ENCODE measurements around the gene C1orf35. TPM values are rescaled to one million over a fixed set of nuclear protein-coding genes. Genes with fewer than 3 reads are reported as not detected.
"Not testable (repeated sequence)": the region's sequence is repeated elsewhere in the genome, so short reads cannot be mapped to it uniquely, and the experiment has no call there.

Gene C1orf35
- total RNA-seq, 2 experiments from 2014 or later: 24.1 to 27.0 TPM

DNA sequence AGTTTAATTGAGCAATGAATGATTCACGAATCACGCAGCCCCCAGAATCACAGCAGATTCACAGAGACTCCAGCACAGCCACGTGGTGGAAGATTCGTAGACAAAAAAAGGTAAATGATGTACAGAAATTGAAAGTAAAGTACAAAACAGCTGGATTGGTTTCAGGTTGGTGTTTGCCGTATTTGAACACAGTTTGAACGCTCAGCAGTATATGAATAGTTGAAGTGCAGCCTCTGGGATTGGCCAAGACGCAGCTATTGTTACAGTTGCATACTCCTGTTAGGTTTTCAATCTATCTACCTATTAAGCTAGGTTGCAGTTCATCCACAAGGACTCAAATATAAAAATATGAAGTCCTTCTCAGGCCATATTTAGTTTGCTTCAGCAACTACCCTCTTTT lies 9.0 kb upstream of the C1orf35 start:
- Mint-ChIP-seq H3K4me1 (peaks cover 24% of the 10 kb centered on the region), H3K27ac (no peak overlapping the region), H3K27me3 (no peaks in the 10 kb centered on the region), H3K9me3 (ENCODE audit: low read depth) (no peaks in the 10 kb centered on the region), H3K36me3 (peaks cover 1% of the 10 kb centered on the region), H3K4me3 (no peak overlapping the region)
- no peak for DNase-seq
- no peak for ATAC-seq
- CTCF ChIA-PET: interaction anchor here (0.5 to 1.2 kb wide), 3 partner anchors 17 to 380 kb away, joined by 3 to 5 read pairs (median 3); no protein-coding TSS in a partner anchor

DNA sequence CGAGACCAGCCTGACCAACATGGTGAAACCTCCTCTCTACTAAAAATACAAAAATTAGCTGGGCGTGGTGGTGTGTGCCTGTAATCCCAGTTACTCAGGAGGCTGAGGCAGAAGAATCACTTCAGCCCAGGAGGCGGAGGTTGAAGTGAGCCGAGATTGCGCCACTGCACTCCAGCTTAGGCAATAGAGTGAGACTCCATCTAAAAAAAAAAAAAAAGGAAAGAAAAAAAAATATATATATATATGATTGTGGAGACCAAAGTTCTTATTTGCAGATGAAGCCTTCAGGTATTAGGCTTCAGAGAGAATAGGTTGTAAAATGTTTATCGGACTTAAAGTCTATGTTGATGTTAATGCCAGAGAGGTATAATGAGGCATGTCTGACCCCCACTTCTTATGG lies 8.2 kb upstream of the C1orf35 start:
- DNase-seq; H3K36me3 Mint-ChIP-seq; ATAC-seq; H3K27ac Mint-ChIP-seq; H3K4me3 Mint-ChIP-seq; H3K27me3 Mint-ChIP-seq; H3K9me3 Mint-ChIP-seq (ENCODE audit: low read depth): not testable (repeated sequence)
- H3K4me1 Mint-ChIP-seq: peaks cover 24% of the 10 kb centered on the region
- CTCF ChIA-PET: interaction anchor here (1.5 to 2.7 kb wide), 2 partner anchors 19 to 46 kb away, joined by 3 to 14 read pairs; no protein-coding TSS in a partner anchor

DNA sequence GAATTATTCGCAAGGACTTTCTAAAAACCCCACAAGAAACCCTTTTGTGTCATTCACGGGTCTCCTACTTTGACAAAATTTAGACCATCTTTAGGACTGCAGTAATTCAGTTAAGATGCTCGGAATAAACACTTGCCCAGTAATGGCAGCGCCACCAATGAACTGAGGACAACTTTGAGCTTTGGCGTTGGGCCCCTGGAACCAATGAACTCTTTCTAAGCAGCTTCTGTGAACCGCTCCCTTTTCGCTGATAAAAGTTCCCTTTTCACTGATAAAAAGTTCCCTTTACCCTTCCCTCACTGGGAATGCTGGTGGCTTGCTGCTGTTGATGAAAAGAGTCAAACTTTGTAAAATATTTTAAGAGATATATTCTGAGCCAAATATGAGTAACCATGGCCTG lies 7.4 kb upstream of the C1orf35 start:
- DNase-seq: no peak
- H3K4me3 Mint-ChIP-seq: no peak overlapping the region
- H3K4me1 Mint-ChIP-seq: peaks cover 24% of the 10 kb centered on the region
- CTCF ChIA-PET: interaction anchor here (1.5 to 2.7 kb wide), 4 partner anchors 8 to 47 kb away, joined by 3 to 14 read pairs (median 6); partner anchors contain the start of gene ARF1
- no peaks in the 10 kb centered on the region for H3K27me3 Mint-ChIP-seq
- no peak overlapping the region for H3K27ac Mint-ChIP-seq
- no peak for ATAC-seq
- H3K36me3 Mint-ChIP-seq: peaks cover 4% of the 10 kb centered on the region
- H3K9me3 Mint-ChIP-seq (ENCODE audit: low read depth): no peaks in the 10 kb centered on the region

DNA sequence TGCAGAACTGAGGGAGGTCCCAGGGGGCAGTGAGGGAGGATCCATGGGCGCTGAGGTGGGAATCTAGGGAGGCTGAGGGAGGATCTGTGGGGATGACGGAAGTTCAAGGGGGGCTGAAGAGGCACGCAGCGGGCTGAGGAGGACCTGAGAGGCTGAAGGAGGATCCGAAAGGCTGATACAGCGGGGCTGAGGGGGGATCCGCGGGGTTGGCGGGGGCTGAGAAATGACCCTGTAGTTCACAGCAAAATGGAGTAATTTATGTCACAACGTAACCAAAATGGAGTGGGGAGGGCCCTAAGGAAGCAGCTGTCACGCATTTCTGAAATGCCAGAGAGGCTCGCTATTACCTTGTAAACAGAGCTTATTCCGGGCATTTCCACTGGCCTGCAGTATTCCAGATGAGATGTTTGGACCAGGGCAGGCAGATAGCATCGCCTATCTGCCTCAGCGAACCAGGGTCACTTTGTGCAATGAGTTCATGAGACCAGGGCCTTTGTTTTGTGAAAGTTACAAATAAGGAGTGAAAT lies 6.9 kb upstream of the C1orf35 start:
- ATAC-seq (no peak), DNase-seq (no peak)
- peaks cover 24% of the 10 kb centered on the region for H3K4me1 Mint-ChIP-seq
- H3K36me3 Mint-ChIP-seq: peaks cover 4% of the 10 kb centered on the region
- peak overlapping the region; percentile 85 for H3K4me3 Mint-ChIP-seq
- H3K27ac Mint-ChIP-seq: peak overlapping the region; percentile 88
- no peaks in the 10 kb centered on the region for H3K9me3 Mint-ChIP-seq (ENCODE audit: low read depth)
- H3K27me3 Mint-ChIP-seq: no peaks in the 10 kb centered on the region
- CTCF ChIA-PET: interaction anchor here (1.5 to 2.7 kb wide), 4 partner anchors 9 to 48 kb away, joined by 3 to 14 read pairs (median 6); partner anchors contain the start of gene ARF1

DNA sequence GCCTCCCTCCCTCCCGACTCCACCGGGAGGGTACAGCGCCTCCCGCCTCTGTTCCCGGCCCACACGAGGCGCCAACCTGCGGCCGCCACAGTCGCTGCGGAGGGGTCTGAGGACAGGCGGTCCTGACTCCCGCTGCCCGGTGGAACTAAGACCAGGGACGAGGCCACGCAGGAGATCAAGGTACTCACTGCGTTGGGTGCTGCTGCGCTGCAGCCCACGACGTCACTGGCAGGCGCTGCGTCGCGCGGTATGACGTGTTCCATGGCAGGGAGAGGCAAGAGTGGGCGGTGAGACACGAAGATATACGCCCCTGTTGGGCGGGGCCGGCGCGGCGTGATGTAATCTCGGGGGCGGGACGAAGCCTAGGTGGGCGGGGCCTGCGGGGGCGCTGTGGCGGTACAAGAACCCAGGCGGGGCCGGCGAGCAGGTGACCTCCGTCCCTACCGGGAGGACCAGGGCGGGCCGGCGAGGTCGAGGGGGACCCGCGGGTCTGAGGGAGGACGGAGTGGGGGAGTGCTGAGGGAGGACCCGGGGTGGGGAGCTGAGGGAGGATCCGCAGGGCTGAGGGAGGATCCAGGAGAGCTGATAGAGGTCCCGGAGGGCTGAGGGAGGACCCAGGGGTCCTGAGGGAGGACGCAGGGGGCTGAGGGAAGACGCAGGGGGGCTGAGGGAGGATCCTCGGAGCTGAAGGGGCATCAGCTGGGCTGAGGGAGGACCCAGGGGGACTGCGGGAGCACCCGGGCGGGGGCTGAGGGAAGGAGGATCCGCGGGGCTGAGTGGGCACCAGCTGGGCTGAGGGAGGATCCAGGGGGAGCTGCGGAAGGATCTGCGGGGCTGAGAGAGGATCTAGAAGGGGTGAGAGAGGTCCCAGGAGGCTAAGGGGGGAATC lies 6.2 kb upstream of the C1orf35 start, which contains the start of gene MRPL55:
MRPL55 (minus strand) TSS at position 227 of the 889 bp plus-strand sequence. CDS start 1,039 bp downstream, outside the sequence.
- peaks cover 28% of the 10 kb centered on the region for H3K4me1 Mint-ChIP-seq
- no peaks in the 10 kb centered on the region for H3K27me3 Mint-ChIP-seq
- peak; percentile 98 for DNase-seq
- H3K36me3 Mint-ChIP-seq: peaks cover 4% of the 10 kb centered on the region
- peak within 1 kb of the TSS; percentile 88 for H3K27ac Mint-ChIP-seq
- peak within 1 kb of the TSS; percentile 85 for H3K4me3 Mint-ChIP-seq
- no peaks in the 10 kb centered on the region for H3K9me3 Mint-ChIP-seq (ENCODE audit: low read depth)
- CTCF ChIA-PET: interaction anchor here (2.1 to 2.7 kb wide), 3 partner anchors 10 to 27 kb away, joined by 6 to 14 read pairs (median 6); partner anchors contain the start of gene ARF1
- ATAC-seq: peak; percentile 96

DNA sequence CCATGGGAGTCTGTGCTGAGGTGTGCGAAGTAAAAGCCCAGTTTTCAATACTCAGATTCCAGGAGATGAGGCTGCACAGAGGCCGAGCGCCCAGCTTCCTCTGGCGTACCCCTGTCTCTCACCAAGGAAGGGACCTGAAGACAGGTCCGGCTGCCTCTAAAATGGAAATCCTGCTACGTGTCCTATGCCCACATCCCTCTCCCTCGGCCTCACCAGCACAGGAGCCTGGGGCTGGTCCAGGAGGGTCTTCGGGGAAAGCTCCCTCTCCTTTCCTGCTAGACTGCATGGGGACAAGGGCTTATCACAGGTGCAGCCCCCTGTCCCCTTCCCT lies 5.6 kb upstream of the C1orf35 start:
- CTCF ChIA-PET: interaction anchor here (2.1 to 2.3 kb wide), 2 partner anchors 27 to 58 kb away, joined by 5 to 6 read pairs; partner anchors contain the start of genes ARF1 and IBA57
- Mint-ChIP-seq H3K4me3 (peak overlapping the region; percentile 85), H3K27ac (peak overlapping the region; percentile 88), H3K36me3 (peaks cover 4% of the 10 kb centered on the region), H3K27me3 (no peaks in the 10 kb centered on the region), H3K9me3 (ENCODE audit: low read depth) (no peaks in the 10 kb centered on the region), H3K4me1 (peaks cover 34% of the 10 kb centered on the region)
- DNase-seq (no peak), ATAC-seq (no peak)

DNA sequence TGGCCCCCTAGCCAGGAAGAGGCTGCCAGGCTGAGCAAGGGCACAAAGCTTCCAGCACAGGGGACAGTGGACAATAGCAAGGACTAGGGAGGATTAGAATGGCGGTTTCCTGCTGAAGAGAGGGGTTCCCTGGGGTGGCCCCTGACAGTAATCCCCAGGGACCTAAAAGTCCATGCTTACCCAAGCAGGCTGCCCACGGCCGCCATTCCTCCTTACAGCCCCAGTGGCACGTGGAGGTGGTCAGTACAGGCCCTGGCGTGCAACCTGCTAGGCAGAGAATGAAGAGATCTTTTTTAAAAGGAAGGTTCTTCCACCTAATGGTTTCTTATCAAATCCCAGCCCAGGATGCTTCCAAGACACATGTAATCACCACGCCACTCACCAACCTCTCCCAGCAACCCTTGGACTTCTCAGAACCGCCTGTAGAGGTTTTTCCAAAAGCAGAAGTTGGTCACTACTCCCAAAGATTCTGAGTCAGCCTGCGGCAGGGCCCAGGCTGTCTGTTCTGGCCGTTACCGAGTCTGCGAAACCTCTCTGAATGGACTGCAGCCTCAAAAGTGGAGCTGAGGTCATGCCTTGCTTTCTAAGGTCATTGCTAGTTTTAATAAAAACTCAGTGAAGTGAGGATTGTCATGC lies 5.0 kb upstream of the C1orf35 start:
- no peak for DNase-seq
- CTCF ChIA-PET: interaction anchor here (2.1 to 2.3 kb wide), 2 partner anchors 26 to 58 kb away, joined by 5 to 6 read pairs; partner anchors contain the start of genes ARF1 and IBA57
- Mint-ChIP-seq H3K9me3 (ENCODE audit: low read depth) (no peaks in the 10 kb centered on the region), H3K4me3 (peak overlapping the region; percentile 85), H3K27me3 (no peaks in the 10 kb centered on the region), H3K36me3 (peaks cover 4% of the 10 kb centered on the region), H3K27ac (peak overlapping the region; percentile 88), H3K4me1 (peaks cover 38% of the 10 kb centered on the region)
- ATAC-seq: no peak

DNA sequence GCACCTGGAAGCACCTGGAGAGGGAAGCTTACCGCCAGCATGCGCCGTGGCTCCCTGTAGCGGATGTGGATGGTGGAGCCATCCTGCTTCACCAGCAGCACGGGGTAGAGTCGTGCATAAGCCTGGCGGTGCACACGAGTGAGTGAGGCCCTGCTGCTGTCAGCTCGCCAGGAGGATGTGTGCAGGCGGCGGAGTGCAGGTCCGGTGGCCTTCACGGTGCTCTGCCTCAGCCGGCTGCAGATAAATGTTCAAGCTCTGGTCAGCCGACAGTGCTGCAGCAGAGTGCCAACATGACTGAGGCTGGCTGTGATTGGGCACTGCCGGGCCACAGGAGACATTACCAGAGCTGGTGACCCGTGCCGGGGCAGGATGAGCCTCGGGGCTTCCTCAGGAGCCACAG lies 4.5 kb upstream of the C1orf35 start:
- CTCF ChIA-PET: interaction anchor here (1.3 to 2.1 kb wide), 2 partner anchors 26 to 59 kb away, joined by 4 to 5 read pairs; partner anchors contain the start of gene IBA57
- Mint-ChIP-seq H3K36me3 (peaks cover 4% of the 10 kb centered on the region), H3K4me3 (peak overlapping the region; percentile 85), H3K9me3 (ENCODE audit: low read depth) (no peaks in the 10 kb centered on the region), H3K27ac (peak overlapping the region; percentile 88), H3K4me1 (peaks cover 38% of the 10 kb centered on the region), H3K27me3 (no peaks in the 10 kb centered on the region)
- DNase-seq (no peak), ATAC-seq (no peak)

DNA sequence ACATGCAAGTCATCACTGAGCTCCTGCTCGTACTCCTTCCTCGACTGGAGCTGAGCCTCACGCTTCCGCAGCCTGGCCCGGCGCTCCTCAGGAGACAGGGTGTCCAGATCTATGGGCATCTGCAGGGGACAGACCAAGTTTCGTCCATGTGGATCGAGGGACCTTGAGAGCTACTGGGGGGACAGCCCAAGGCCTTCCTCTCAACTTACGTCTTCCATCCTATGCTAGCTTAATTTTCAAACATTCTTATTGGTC lies 3.6 kb upstream of the C1orf35 start:
- ATAC-seq (no peak), DNase-seq (no peak)
- peaks cover 4% of the 10 kb centered on the region for H3K36me3 Mint-ChIP-seq
- no peaks in the 10 kb centered on the region for H3K27me3 Mint-ChIP-seq
- CTCF ChIA-PET: interaction anchor here (0.8 to 2.1 kb wide), 4 partner anchors 24 to 60 kb away, joined by 3 to 5 read pairs (median 4); partner anchors contain the start of gene IBA57
- no peak overlapping the region for H3K27ac Mint-ChIP-seq
- peaks cover 38% of the 10 kb centered on the region for H3K4me1 Mint-ChIP-seq
- no peak overlapping the region for H3K4me3 Mint-ChIP-seq
- H3K9me3 Mint-ChIP-seq (ENCODE audit: low read depth): no peaks in the 10 kb centered on the region

DNA sequence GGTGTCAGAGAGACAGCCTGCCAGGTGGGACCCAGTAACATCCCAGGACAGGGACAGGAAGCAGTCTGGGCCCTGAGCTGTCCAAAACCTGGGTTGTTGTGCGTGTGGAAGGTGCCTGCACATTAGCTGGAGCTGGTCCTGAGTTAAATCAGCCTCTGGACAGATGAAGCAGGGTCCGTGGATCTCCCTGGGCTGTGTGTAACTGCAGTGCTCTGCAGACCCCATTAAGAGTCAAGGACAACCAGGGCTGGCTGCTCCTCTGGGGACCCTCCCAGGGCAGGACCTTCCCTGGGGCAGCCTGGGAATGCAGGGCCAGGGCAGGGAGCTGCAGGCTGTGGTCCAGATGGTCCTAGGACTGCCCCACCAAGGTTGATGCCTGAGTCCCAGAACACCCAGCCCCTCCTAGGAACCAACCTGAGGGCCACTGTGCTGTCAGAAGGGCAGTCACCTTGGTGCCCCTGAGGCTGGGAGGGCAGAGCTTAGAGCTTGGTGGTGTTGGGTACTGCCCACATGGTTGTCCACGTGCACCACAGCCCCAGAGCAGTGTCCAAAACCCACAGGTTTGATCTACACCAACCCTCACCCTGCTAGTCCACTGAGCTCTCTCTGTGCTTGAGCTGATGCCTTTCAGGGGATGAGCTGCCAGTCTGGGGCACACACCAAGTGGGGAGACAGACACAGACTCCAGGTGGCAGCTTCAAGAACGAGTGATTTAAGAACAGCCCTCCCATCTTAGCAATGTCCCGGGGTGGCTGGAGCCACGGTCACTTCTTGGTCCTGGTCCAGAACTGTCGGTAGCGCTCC lies 3.1 kb upstream of the C1orf35 start:
- Mint-ChIP-seq H3K9me3 (ENCODE audit: low read depth) (no peaks in the 10 kb centered on the region), H3K27ac (no peak overlapping the region), H3K36me3 (peaks cover 4% of the 10 kb centered on the region), H3K4me1 (peaks cover 43% of the 10 kb centered on the region), H3K4me3 (no peak overlapping the region), H3K27me3 (no peaks in the 10 kb centered on the region)
- no peak for DNase-seq
- ATAC-seq: no peak
- CTCF ChIA-PET: interaction anchor here (0.8 to 2.1 kb wide), 5 partner anchors 24 to 60 kb away, joined by 3 to 5 read pairs (median 4); partner anchors contain the start of gene IBA57

DNA sequence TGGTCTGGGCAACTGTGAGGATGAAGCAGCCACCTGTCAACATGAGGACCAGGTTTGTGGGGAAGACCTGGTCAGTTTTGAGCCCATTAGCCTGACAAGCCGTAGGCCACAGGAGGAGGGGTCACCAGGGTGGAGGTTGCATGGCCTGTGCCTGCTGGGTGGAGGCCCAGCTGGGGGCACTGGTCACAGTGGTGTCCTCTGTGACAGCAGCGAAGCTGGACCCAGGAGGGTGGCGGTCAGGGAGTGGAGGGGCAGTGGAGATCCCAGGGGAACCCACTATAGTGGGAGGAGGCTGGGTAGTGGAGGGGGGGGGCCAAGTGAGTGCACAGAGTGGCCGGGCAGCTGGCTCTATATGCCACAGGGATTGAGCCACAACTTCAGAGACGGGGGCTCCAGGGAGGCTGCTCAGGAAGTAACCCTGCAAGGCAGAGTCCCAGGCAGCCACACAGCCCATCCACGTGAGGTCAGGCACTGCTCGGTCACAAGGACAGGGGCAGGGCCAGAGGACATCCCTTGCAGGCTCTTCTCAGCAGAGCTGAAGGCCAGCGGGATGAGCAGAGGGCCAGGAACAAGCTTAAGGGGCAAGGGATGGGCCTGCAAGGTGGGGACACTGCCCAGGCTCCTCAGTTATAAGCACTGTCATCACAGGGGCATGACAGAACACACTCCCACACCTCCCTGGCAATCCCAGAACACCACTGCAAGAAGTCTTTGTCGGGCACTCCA lies 2.3 kb upstream of the C1orf35 start:
- Mint-ChIP-seq H3K4me3 (no peak overlapping the region), H3K9me3 (ENCODE audit: low read depth) (no peaks in the 10 kb centered on the region), H3K36me3 (peaks cover 4% of the 10 kb centered on the region), H3K27ac (no peak overlapping the region), H3K27me3 (no peaks in the 10 kb centered on the region), H3K4me1 (peaks cover 45% of the 10 kb centered on the region)
- ATAC-seq (no peak), DNase-seq (no peak)
- CTCF ChIA-PET: interaction anchor here (0.8 kb wide), 1 partner anchor 60 kb away, joined by 3 read pairs; the partner anchor contains the start of gene IBA57
